ENCODE data around the gene CIB2.
"Not testable (repeated sequence)": the region's sequence is repeated elsewhere in the genome, so short reads cannot be mapped to it uniquely, and the experiment has no call there.

The CIB2 gene

GRCh38 chr15:78131295-78132061, at the start of gene CIB2:
CIB2 (minus strand) TSS chr15:78131445; CDS start chr15:78131215, 230 bp downstream.
- peak; percentile 74 for DNase-seq (ENCODE audit: low spot score)

DNA sequence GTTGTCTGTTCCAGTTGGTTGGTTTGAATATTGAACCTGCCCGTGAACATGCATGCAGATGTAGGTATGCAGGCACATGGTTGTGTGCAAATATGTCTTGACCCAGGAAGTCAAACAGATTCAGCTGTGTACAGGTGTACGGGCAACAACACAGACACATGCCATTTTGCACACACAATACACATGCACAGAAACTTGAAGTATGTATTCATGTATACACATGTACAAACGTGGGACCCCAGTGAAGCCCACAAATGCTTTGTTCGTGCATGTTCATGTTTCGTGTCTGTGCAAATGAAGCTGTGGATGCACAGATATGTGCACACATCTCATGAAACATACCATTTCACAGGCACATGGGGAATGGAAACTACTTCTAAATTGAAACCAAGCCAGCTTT, 48.7 kb upstream of the CIB2 start:
- no peak for DNase-seq (ENCODE audit: low spot score)

GRCh38 chr15:78179286-78179840, 48.1 kb upstream of the CIB2 start:
- no peak for DNase-seq (ENCODE audit: low spot score)

GRCh38 chr15:78178064-78178463, 46.8 kb upstream of the CIB2 start:
- DNase-seq (ENCODE audit: low spot score), result no peak

DNA sequence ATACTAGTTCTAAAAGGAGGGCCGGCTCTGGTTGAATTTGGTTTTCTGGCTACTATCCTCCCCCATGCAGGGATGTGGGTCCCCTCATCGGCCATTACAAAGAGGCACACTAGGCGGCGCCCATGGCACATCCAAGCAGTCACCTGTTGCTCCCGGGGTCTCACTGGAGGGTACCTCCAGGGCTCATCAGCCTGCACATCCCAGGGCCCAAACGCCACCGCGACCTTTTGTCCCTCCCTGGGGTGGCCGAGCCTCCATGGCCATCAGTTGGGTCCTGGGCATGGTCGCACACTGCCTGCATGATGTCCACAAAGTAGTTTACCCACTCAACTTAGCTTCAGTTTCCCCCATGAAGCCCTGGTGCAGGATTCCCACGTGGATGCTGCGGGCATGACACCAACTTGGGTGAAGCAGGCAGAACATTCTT, 46.2 kb upstream of the CIB2 start:
- peak; percentile 11 for DNase-seq (ENCODE audit: low spot score)

DNA sequence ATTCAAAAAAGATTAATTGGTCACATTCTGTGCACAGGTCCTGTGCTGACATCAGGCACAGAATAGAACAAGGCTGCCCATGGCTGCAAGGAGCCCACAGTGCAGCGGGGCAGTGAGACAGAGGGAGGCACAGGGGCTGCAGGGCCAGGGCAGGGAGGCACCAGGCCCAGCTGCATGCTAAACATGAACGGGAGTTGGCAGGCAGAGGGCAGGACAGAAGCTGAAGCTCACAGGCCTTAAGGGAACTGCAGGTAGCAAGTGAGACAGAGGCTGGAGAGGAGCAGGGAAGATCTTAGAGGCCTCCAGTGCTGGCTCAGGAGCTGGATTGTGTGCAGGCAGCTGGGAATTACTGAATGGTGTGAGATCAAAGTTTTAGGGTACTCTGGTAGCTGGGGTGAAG, 44.1 kb upstream of the CIB2 start:
- DNase-seq (ENCODE audit: low spot score), result no peak

GRCh38 chr15:78174401-78174800, 43.2 kb upstream of the CIB2 start:
- no peak for DNase-seq (ENCODE audit: low spot score)

DNA sequence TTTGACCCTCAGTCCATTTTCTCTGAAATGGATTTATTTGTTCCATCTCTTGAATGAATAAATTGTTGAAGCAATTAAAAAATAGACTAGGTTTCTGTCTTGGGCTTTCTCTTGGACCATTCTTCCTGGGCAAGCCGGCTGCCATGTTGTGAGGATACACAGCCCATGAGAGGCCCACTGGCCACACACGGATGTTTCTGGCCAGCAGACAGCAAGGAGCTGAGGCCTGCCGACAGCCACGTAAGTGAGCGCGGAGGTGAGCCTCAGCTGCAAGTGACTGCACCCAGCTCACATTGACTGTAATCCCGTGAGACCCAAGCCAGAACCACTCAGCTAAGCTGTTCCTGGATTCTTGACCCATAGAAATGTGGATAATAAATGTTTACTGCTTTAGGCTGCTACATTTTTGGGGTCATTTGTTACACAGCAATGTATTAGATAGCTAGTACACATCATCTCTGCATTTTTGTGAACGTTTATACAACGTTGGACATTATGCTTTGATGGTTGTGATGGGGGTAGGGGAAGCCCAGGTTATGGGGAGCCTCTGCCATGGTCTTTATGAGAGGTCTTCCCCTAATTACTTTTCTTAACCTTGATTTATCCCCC, 40.7 kb upstream of the CIB2 start:
- no peak for DNase-seq (ENCODE audit: low spot score)

GRCh38 chr15:78170848-78171773, 39.9 kb upstream of the CIB2 start:
- DNase-seq (ENCODE audit: low spot score), result no peak

DNA sequence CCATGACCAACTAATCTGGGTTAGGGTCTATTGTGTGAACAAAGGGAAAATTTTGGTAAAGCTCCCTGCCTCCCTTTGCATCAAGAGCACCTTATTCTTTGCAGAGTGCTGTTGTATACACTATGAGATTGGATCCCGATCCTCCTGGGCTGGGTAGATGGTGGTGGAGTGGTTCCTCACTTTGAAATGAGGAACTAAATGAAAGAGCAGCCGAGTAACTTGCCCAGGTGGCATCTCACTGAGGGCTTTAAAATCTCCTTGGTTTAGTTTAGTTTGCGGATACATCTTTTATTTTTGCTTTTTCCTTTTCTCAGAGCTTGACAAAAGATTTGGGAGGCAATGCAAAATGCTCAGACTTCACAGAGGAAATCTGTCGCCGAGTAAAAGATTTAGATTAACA, 37.4 kb upstream of the CIB2 start:
- no peak for DNase-seq (ENCODE audit: low spot score)

- peak; percentile 16 for DNase-seq (ENCODE audit: low spot score)
These were observed 36.1 kb upstream of the CIB2 start for GRCh38 chr15:78167227-78167888.

DNA sequence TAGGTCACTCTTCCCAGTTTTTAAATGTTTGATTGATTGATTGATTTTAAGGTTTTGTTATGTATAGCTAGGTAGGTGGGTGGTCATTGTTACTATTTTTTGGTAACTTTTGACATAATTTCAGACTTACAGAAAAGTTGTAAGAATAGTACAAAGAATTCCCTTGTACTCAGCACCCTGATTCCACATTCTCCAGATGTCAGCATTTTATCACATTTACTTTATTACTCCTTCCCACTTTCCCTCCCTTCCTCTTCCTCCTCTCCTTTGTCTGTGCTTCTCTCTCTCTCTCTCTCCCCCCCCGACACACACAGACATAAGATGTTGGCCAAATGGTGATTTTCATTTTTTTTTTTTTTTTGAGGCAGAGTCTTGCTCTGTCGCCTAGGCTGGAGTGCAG, 32.8 kb upstream of the CIB2 start:
- no peak for DNase-seq (ENCODE audit: low spot score)

- DNase-seq (ENCODE audit: low spot score), result no peak
These were observed 30.8 kb upstream of the CIB2 start for GRCh38 chr15:78162038-78162437.

DNA sequence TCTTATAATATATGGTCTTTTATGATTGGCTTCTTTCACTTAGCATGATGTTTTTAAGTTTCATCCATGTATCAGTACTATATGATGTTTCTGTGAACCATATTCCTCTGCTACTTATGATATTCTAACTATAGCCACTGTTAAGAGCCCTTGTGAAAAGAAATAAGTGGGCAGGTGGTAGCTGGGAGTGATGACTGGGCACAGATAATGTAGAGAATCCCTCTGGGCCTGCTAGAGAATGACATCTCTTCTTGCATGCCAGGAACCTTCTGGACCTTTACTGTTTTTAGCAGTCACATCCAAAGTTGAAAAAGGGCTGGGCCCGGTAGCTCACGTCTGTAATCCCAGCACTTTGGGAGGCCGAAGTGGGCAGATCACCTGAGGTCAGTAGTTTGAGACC, 28.1 kb upstream of the CIB2 start:
- no peak for DNase-seq (ENCODE audit: low spot score)

- no peak for DNase-seq (ENCODE audit: low spot score)
These were observed 26.0 kb upstream of the CIB2 start for GRCh38 chr15:78157203-78157602.

GRCh38 chr15:78156653-78157052, 25.4 kb upstream of the CIB2 start:
- no peak for DNase-seq (ENCODE audit: low spot score)

DNA sequence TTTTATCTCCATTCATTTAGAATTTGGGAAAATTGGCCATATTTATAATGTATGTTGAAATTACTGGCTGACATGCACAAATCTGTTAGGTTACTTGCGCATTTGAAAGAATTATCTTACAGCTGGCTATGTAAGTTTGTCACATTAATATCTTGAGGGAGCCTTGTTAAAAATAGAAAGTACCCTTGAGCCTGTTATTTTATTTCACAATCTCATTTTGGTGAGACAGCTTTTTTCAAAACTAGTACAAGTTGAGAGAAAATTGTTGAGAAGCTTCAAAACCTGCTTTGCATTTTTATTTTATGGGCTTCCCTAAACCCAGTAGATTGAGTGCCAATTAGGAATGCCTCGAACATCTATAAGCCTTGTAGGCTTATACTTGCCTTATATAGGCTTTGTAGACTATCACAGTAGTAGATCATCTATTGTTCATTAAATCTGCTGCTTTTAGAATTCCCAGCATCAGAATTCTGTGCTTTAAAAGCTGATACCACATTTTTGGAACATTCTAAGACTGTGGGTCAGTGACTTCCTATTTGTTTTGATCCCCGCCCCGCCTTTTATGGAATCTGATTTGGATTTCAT, 24.2 kb upstream of the CIB2 start:
- no peak for DNase-seq (ENCODE audit: low spot score)

DNA sequence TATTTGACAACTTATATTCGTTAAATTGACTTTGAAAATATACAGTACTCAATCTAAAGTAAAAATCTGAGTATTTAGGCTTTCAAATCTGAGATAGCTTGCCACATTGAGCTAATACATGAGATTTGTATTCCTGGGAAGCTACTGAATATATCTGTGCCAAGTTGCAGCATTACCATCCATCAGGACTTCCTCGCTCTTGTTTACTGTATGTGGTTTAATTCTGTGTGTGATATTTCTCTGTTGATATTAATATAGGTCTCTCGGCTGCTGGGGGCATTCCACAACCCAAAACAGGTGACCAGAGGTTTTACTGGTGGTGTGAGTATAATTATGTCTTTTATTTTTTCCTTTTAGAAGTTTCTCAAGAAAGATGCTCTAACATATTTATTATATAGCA, 23.7 kb upstream of the CIB2 start:
- no peak for DNase-seq (ENCODE audit: low spot score)

GRCh38 chr15:78151075-78151474, 19.8 kb upstream of the CIB2 start:
- DNase-seq (ENCODE audit: low spot score), result not testable (repeated sequence)

DNA sequence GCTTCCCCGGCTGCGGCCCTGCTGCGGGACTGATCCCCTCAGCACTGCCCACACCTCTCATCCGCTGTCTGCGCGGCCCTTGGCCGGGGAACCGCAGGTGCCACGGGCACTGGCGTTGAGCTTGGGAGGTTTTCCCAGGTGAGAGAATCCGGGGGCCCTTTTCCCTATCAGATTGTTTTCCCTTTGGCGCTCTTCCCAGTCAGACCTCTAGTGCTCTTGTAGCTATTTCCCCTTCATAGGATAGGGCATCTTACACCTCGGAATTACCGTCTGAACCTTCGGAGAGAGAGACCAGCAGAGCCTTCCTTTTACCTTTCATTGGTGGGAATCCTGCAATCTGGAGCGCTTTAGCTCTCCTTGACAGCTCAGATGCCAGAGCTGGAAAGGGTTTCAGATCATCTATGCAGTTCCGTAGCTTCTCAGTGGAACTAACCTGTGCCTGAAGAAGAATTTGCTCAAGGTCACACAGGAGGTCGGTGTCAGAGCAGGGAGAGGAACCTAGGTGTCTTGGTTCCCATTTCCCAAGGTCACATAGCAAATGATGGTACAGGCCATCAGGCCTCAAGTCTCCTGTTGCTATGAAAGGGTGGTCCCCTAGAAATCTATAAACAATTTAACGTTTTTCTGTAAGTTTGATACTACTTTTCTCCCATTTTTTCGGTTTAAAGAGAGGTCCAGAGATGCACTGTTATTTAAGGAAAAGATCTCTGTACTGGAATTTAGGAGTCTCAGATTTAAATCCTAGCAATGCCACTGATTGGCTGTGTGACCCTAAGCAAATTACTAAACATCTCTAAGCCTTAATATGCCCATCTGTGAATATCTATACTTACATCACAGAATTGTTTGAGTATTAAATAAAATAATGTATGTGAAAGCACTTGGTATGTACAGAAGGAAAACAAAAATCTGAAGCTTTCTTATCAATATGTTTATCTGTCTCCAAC, 18.8 kb upstream of the CIB2 start:
- peak; percentile 37 for DNase-seq (ENCODE audit: low spot score)

All from kidney tubule cell (primary cell).